HG03565 (cell line): ENCODE data around the gene BFSP1.

Experiments used
- ATAC-seq: cut with Tn5 transposase; IDR thresholded peaks from one replicate; pipeline ENCODE4 v1.9.1; 2021; ENCODE audit warnings: mild to moderate bottlenecking, moderate library complexity; ENCODE audit not compliant: unreplicated experiment

The BFSP1 gene

GRCh38 chr20:17469246-17470030 is 61.7 kb downstream of the BFSP1 start:
- ATAC-seq: no peak

GRCh38 chr20:17468073-17468840 is 62.9 kb downstream of the BFSP1 start:
- no peak for ATAC-seq

GRCh38 chr20:17467120-17467655 is 64.0 kb downstream of the BFSP1 start:
- no peak for ATAC-seq

DNA sequence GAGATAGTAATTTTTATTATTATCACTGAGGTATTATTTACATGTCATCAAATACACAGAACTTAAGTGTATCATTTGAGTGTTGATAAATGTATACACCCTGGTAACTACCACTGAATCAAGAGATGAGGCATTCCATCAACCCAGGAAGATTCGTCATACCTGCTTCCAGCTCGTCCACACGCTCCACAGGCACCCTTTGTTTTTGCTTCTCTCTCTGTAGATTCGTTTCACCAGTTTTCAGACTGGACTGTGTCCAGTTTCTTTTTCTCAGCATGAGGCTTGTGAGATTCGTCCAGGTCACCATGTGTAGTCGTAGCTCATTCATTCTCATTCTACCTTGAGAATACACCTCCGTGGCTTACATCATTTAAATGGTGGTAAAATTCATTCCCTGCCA is 64.5 kb downstream of the BFSP1 start:
- ATAC-seq: no peak

DNA sequence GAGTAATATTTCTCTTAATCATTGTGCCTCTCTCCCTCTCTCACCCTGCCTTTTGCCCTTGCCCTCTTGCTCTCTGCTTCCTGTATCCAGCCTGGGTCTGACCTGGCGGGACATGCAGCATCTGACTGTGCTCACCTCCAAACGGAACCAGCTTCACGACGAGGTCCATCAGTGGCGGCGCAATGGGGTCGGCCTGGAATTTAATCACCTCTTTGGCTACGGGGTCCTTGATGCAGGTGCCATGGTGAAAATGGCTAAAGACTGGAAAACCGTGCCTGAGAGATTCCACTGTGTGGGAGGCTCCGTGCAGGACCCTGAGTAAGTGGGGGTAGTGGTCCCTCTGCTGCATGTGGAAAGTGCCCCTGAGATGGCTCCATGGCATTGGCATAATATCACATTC is 65.9 kb downstream of the BFSP1 start:
- no peak for ATAC-seq

- ATAC-seq: no peak
These were observed 67.5 kb downstream of the BFSP1 start for GRCh38 chr20:17463711-17464110.

GRCh38 chr20:17461941-17462340 is 69.2 kb downstream of the BFSP1 start:
- no peak for ATAC-seq

GRCh38 chr20:17460119-17460518 is 71.1 kb downstream of the BFSP1 start:
- no peak for ATAC-seq

DNA sequence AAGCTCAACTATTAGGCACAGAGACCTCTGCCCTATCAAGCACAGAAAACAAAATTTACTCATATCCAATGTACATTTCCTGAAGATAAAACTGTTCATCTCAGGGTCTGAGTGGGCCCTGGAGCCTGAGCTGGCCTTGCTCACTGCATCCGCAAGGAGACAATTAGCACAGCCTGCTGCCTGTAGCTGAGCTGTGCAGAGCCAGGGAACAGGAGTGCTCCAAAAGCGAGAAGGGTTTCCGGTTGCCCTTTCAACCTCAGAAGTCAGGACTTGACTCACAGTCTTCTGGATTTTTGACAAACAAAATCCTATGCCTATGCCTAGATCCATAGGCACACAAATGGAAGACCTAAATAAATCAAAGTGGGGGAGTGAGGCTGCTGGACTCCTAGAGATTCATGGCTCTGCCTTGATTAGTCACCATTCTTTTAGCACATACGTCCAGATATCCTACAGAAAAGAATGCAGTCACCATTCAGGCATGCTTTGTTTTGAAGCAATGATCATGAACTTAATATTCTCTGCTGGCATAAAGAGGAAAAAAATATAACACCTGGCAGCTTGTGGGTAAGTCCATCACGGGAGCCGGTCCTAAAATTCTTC is 73.5 kb downstream of the BFSP1 start:
- no peak for ATAC-seq

DNA sequence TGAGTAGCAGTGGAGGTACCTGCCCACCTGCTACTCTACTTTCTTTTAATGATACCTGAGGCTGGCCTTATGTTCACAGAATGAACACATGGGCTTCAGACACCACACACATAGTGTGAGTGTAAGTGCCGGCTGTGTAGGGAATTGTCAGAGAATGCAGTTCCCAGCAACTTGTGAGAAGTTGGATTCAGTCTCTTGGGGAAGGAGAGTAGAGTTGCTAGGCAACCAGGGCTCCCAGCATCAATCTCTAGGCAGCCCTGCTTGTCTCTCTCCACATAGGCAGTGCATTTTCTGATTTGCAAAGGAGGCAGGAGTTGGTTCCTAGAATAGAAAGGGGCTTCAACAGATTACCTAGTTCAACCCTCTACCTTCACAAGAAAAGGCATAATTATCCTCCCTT is 74.1 kb downstream of the BFSP1 start:
- ATAC-seq: no peak

DNA sequence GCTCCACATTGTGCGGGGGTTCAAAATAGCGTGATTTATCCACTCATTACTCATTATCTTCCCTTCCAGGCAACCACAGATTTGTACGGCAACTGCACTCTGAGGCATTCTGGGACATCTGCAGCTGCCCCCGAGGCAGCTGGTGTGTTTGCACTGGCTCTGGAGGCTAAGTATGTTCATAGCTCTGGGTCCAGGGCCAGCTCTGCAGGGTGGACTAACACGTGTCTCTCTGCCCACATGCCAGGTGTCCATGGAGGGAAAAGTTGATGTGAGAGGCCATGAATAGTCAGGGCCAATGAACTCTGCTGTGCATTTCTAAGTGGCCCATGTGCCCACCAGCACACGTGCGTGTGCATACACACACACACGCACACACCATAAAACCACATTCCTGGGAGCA is 74.9 kb downstream of the BFSP1 start:
- no peak for ATAC-seq

GRCh38 chr20:17453592-17453991 is 77.6 kb downstream of the BFSP1 start:
- ATAC-seq: no peak

- ATAC-seq: no peak
These were observed 78.7 kb downstream of the BFSP1 start for GRCh38 chr20:17452441-17452840.

- ATAC-seq: no peak
These were observed 82.1 kb downstream of the BFSP1 start for GRCh38 chr20:17449031-17449430.

DNA sequence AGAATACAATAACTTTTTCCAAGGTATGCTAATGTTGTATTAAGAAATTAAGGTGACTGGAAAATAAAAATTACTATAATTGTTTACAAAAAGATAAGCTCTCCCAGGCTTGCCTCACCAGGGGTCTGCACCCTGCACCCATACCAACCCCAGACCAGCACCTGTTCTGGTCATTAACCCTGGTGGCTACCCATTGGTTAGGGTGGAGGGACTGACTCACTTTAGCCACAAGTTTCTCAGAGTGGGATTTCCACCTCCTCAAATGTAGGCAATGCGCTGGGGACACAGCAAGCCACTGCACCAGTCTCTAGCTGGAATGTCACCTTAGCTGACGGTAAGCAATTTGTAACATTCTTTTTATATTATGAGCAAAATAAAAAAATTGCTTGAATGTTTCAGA is 83.1 kb downstream of the BFSP1 start:
- no peak for ATAC-seq

DNA sequence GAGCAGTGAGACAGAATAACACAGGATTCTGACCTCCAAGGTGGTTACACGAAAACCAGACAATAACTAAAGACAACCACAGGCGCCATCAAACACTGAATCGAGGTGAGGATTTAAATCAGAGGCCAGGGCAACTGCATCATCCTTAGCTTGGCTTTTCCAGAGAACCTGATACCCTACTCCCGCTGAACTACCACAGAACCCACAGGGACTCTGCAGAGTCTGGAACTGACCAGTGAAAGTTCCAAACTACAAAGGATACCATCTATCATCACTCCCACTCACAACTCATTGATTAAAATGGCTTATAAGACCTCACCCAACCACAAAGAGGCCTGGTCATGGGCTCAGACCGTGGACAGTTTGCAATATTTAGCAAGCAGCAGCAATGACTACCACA is 85.0 kb downstream of the BFSP1 start:
- ATAC-seq: no peak

- no peak for ATAC-seq
These were observed 85.6 kb downstream of the BFSP1 start for GRCh38 chr20:17445543-17445942.

DNA sequence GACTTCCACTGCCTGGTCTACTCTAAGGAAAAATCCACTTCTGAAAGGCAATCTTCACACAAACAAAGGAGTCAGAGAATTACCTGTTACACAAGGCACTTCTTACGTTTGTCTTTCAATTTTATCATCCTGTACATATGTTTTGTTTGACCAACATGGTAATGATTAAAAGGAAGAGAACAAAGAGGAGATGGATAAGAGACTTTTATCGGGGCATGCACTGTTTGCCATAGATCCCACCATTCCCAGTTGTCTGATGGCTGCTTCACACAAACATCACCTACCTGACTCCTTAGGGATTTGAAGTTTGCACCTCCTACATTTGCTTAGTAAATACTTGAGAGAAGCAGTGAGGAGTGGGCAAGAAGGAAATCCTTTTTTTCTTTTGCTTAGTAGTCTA is 87.1 kb downstream of the BFSP1 start:
- no peak for ATAC-seq
